Measurements from ENCODE around the gene NABP1. TPM values are rescaled to one million over a fixed set of nuclear protein-coding genes. Genes with fewer than 3 reads are reported as not detected.

NABP1 gene
- polyA plus RNA-seq, 2 of the 4 experiments (the other 2 are of a cell fraction): 21.9 to 22.4 TPM

- H3K9me3 ChIP-seq: no peaks in the 10 kb centered on the region
- H3K4me1 ChIP-seq: peaks cover 4% of the 10 kb centered on the region; the same call in 1 of the 3 replicates
- no peak overlapping the region for H3K27ac ChIP-seq
- peak; percentile 39 for FAIRE-seq
- TF ChIP-seq HMGXB4 (CRISPR knock-in tag; IDR thresholded peaks at IDR 0.05; ENCODE audit: borderline replicate concordance) (no peak), HOXA7 (CRISPR knock-in tag; IDR thresholded peaks at IDR 0.05) (peak; percentile 43; the same call in 1 of the 2 replicates)
- no peak for ATAC-seq
- no peak for DNase-seq (ENCODE audit: low read depth in 1 of 2, low spot score in 1 of 2)
- POLR2A ChIA-PET: no interaction called here
- no peak overlapping the region for H3K4me3 ChIP-seq
- no peak overlapping the region for H3K4me2 ChIP-seq
- 69% methylated on average over 10 of the region's 10 CpGs for WGBS (ENCODE audit: missing lambda C conversion rate)
- CTCF ChIA-PET: no interaction called here
Measured at GRCh38 chr2:191699341-191699945, 21.5 kb downstream of the NABP1 start.

- Histone ChIP-seq H3K27ac (no peak overlapping the region), H3K4me1 (peaks cover 2% of the 10 kb centered on the region; the same call in 1 of the 3 replicates), H3K4me2 (no peak overlapping the region), H3K9me3 (no peaks in the 10 kb centered on the region), H3K4me3 (no peak overlapping the region)
- no peak for TF ChIP-seq MYC (IDR thresholded peaks at IDR 0.05; ENCODE audit: borderline replicate concordance, low read length)
- no peak for TF ChIP-seq CEBPB (IDR thresholded peaks at IDR 0.05)
- DNase-seq (ENCODE audit: low read depth in 1 of 2, low spot score in 1 of 2) (no peak), ATAC-seq (no peak), FAIRE-seq (no peak)
- 95% methylated on average over 1 of the region's 1 CpG for WGBS (ENCODE audit: missing lambda C conversion rate)
- CTCF ChIA-PET: interaction anchor here (0.6 to 1.5 kb wide), 3 partner anchors 9 to 134 kb away, joined by 3 to 5 read pairs (median 3); no protein-coding TSS in a partner anchor
- POLR2A ChIA-PET: no interaction called here
Measured at GRCh38 chr2:191701029-191701428, 23.1 kb downstream of the NABP1 start.

- CTCF ChIA-PET: interaction anchor here (0.6 to 1.5 kb wide), 4 partner anchors 10 to 135 kb away, joined by 3 to 5 read pairs (median 3); no protein-coding TSS in a partner anchor
- ATAC-seq (no peak), DNase-seq (ENCODE audit: low read depth in 1 of 2, low spot score in 1 of 2) (no peak), FAIRE-seq (no peak)
- Histone ChIP-seq H3K27ac (no peak overlapping the region), H3K4me3 (no peak overlapping the region), H3K9me3 (no peaks in the 10 kb centered on the region), H3K4me1 (no peaks in the 10 kb centered on the region), H3K4me2 (no peak overlapping the region)
- TF ChIP-seq MAX (IDR thresholded peaks at IDR 0.05) (no peak), SREBF2 (IDR thresholded peaks at IDR 0.05) (no peak), HES2 (IDR thresholded peaks at IDR 0.05) (no peak), KDM1A (IDR thresholded peaks at IDR 0.05; ENCODE audit: low read depth) (no peak), RCOR1 (IDR thresholded peaks at IDR 0.05; ENCODE audit: low read depth, low read length) (no peak), KDM5A (IDR thresholded peaks at IDR 0.05) (no peak), USF2 (IDR thresholded peaks at IDR 0.05) (no peak), MAFK (IDR thresholded peaks at IDR 0.05; ENCODE audit: partially characterized antibody) (no peak), ZNF302 (CRISPR knock-in tag; IDR thresholded peaks at IDR 0.05) (no peak), JUN (IDR thresholded peaks at IDR 0.05) (no peak), CBX2 (IDR thresholded peaks at IDR 0.05; ENCODE audit: borderline replicate concordance, low read depth) (no peak), POLR2AphosphoS2 (conservative IDR thresholded peaks at IDR 0.05; ENCODE audit: low read length) (no peak), TFCP2L1 (CRISPR knock-in tag; IDR thresholded peaks at IDR 0.05) (no peak)
- POLR2A ChIA-PET: no interaction called here
- WGBS (ENCODE audit: missing lambda C conversion rate): 70% methylated on average over 2 of the region's 2 CpGs
Measured at GRCh38 chr2:191701696-191702095, 23.8 kb downstream of the NABP1 start.
